Measurements from ENCODE around the gene PLEKHF1. TPM values are rescaled to one million over a fixed set of nuclear protein-coding genes. Genes with fewer than 3 reads are reported as not detected.
A peak's percentile ranks its signal among the peaks of the same experiment; 100 is the strongest.

Gene PLEKHF1
- total and polyA plus RNA-seq, 8 donors, result 2.1 to 9.3 (median 4.4) TPM

GRCh38 chr19:29685326-29685725 lies 20.1 kb downstream of the PLEKHF1 start:
- Histone ChIP-seq H3K27ac (no peak overlapping the region), H3K4me1 (no peaks in the 10 kb centered on the region), H3K9me3 (no peaks in the 10 kb centered on the region), H3K4me3 (no peak overlapping the region), H3K36me3 (no peaks in the 10 kb centered on the region), H3K27me3 (no peaks in the 10 kb centered on the region)
- WGBS, 2 donors, result 46 to 48% methylated on average over 7 of the region's 7 CpGs
- FAIRE-seq (no peak), DNase-seq (no peak), ATAC-seq (no peak)
- TF ChIP-seq CTCF (IDR thresholded peaks at IDR 0.05), result no peak
- intact Hi-C loops (cut with DNase I), result no loop called here

- H3K36me3 ChIP-seq, result no peaks in the 10 kb centered on the region
- no peaks in the 10 kb centered on the region for H3K9me3 ChIP-seq
- ATAC-seq (no peak), DNase-seq (no peak), FAIRE-seq (no peak)
- H3K27me3 ChIP-seq, result no peaks in the 10 kb centered on the region
- H3K4me3 ChIP-seq, result no peak overlapping the region
- no peak for TF ChIP-seq CTCF (IDR thresholded peaks at IDR 0.05)
- no peaks in the 10 kb centered on the region for H3K4me1 ChIP-seq
- 80 to 95% methylated on average over 8 of the region's 8 CpGs for WGBS, 2 donors
- H3K27ac ChIP-seq, result no peak overlapping the region
- intact Hi-C loops (cut with DNase I), result no loop called here
Measured at GRCh38 chr19:29686285-29686805, 21.1 kb downstream of the PLEKHF1 start.

GRCh38 chr19:29687244-29687896 lies 22.1 kb downstream of the PLEKHF1 start:
- no peak for TF ChIP-seq CTCF (IDR thresholded peaks at IDR 0.05)
- Histone ChIP-seq H3K27ac (no peak overlapping the region), H3K4me3 (no peak overlapping the region), H3K9me3 (no peaks in the 10 kb centered on the region), H3K27me3 (no peaks in the 10 kb centered on the region), H3K4me1 (no peaks in the 10 kb centered on the region), H3K36me3 (no peaks in the 10 kb centered on the region)
- intact Hi-C loops (cut with DNase I), result no loop called here
- WGBS, 2 donors, result 72 to 80% methylated on average over 17 of the region's 17 CpGs
- ATAC-seq (peak in 3 of 4 donors; percentile 71 to 79 (median 72)), DNase-seq (no peak), FAIRE-seq (no peak)

- TF ChIP-seq CTCF (IDR thresholded peaks at IDR 0.05), result no peak
- 67 to 77% methylated on average over 18 of the region's 18 CpGs for WGBS, 2 donors
- Histone ChIP-seq H3K9me3 (no peaks in the 10 kb centered on the region), H3K4me3 (no peak overlapping the region), H3K36me3 (no peaks in the 10 kb centered on the region), H3K27me3 (no peaks in the 10 kb centered on the region), H3K27ac (no peak overlapping the region), H3K4me1 (no peaks in the 10 kb centered on the region)
- FAIRE-seq (no peak), ATAC-seq (no peak), DNase-seq (no peak)
- intact Hi-C loops (cut with DNase I), result no loop called here
Measured at GRCh38 chr19:29687897-29688728, 22.9 kb downstream of the PLEKHF1 start.

Measured in pancreas (tissue), 10 donors.